ENCODE data around the gene CLN5. TPM values are rescaled to one million over a fixed set of nuclear protein-coding genes. Genes with fewer than 3 reads are reported as not detected.
"Not testable (repeated sequence)": the region's sequence is repeated elsewhere in the genome, so short reads cannot be mapped to it uniquely, and the experiment has no call there.

CLN5 gene
- total RNA-seq, 1 experiment from 2014 or later, result 21.0 TPM

DNA sequence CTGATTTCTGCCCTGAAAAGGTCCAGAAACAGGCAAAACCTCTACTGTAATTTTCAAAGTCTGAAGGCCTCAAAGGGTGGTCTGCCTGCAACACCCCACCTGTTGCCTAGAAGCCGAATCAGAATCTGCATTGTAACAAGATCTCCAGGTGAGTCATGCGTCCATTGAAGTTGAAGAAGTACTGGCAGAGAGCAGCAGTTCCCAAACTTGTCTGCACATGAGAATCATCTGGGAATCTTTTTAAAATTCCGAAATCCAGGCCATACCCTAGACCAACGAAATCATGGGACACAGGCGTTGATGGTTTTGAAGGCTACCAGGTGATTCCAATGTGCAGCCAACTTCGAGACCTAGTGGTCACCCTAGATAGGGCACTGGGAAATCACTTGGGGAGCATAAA, 16.0 kb upstream of the CLN5 start:
- no peak for DNase-seq (ENCODE audit: low read depth)

- peak; percentile 81 for DNase-seq (ENCODE audit: low read depth)
Observed at GRCh38 chr13:76976490-76976889, 15.4 kb upstream of the CLN5 start.

- peak; percentile 29 for DNase-seq (ENCODE audit: low read depth)
Observed at GRCh38 chr13:76976929-76977328, 15.0 kb upstream of the CLN5 start.

- peak; percentile 45 for DNase-seq (ENCODE audit: low read depth)
Observed at GRCh38 chr13:76980075-76980718, 11.7 kb upstream of the CLN5 start.

- no peak for DNase-seq (ENCODE audit: low read depth)
Observed at GRCh38 chr13:76982061-76982460, 9.8 kb upstream of the CLN5 start.

- no peak for DNase-seq (ENCODE audit: low read depth)
Observed at GRCh38 chr13:76983676-76984075, 8.2 kb upstream of the CLN5 start.

DNA sequence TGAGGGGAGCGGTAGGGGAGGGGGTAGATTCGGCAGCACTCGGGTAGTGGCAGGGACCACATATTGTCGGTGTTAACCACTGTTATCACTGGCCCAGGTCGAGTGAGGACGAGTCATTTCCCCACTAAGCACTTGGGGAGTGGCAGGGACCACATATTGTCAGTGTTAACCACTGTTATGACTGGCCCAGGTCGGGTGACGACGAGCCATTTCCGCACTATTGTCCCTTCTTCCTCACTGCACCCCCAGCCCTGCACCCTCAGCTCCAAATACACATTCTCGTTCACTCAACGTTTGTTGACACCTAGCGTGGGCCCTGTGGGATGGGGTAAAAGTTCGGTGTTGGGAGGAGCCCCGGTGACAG, 467 bp upstream of the CLN5 start:
- DNase-seq (ENCODE audit: low read depth), result no peak

- peak; percentile 13 for DNase-seq (ENCODE audit: low read depth)
Observed at GRCh38 chr13:76992548-76993001, 694 bp downstream of the CLN5 start.

GRCh38 chr13:76993021-76993420, 1.1 kb downstream of the CLN5 start:
- DNase-seq (ENCODE audit: low read depth), result peak; percentile 10

- no peak for DNase-seq (ENCODE audit: low read depth)
Observed at GRCh38 chr13:76993473-76993872, 1.6 kb downstream of the CLN5 start.

- no peak for DNase-seq (ENCODE audit: low read depth)
Observed at GRCh38 chr13:76994281-76994680, 2.4 kb downstream of the CLN5 start.

GRCh38 chr13:77000475-77000874, 8.6 kb downstream of the CLN5 start:
- DNase-seq (ENCODE audit: low read depth), result no peak

DNA sequence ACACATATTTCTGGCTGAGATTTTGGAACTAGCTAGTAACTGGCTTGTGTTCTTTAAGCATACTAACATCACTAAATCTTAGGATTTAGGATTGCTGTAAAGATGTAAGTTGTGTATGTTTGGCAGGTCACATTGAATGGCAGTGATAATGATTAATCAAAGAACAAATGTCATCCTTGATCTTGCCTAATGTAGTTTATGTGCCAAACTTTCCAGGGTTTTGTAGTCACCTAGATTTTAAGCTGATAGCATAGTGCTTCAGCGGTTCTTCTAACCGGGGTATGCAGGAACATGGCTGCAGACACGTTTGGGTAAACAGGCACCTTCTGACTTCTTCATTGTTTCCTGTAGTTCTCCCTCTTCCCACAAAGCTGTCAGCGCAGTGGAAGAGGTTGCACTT, 9.7 kb downstream of the CLN5 start:
- DNase-seq (ENCODE audit: low read depth), result no peak

GRCh38 chr13:77001963-77002587, 10.2 kb downstream of the CLN5 start:
- no peak for DNase-seq (ENCODE audit: low read depth)

- DNase-seq (ENCODE audit: low read depth), result no peak
Observed at GRCh38 chr13:77002590-77003190, 10.8 kb downstream of the CLN5 start.

DNA sequence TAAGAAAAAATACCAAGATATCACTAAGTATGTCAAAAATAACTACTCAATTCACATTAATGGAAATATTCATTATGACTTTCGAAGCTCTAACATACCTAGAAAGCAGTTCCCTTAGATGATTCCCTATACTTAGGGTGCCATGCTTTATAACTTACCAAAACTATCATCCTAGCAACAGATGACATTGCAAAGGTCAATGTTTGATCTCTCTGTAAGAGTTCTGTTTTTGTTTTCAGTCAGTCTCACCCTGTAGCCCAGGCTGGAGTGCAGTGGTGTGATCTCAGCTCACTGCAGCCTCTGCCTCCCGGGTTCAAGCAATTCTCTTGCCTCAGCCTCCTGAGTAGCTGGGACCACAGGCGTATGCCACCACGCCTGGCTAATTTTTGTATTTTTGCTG, 16.5 kb downstream of the CLN5 start:
- DNase-seq (ENCODE audit: low read depth), result not testable (repeated sequence)

GRCh38 chr13:77009011-77009410, 17.1 kb downstream of the CLN5 start:
- DNase-seq (ENCODE audit: low read depth), result no peak

DNA sequence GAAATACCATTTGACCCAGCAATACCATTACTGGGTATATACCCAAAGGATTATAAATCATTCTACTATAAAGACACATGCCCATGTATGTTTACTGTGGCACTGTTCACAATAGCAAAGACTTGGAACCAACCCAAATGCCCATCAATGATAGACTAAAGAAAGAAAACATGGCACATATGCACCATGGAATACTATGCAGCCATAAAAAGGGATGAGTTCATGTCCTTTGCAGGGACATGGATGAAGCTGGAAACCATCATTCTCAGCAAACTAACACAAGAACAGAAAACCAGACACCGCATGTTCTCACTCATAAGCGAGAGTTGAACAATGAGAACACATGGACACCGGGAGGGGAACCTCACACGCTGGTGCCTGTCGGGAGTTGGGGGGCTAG, 17.8 kb downstream of the CLN5 start:
- not testable (repeated sequence) for DNase-seq (ENCODE audit: low read depth)

DNA sequence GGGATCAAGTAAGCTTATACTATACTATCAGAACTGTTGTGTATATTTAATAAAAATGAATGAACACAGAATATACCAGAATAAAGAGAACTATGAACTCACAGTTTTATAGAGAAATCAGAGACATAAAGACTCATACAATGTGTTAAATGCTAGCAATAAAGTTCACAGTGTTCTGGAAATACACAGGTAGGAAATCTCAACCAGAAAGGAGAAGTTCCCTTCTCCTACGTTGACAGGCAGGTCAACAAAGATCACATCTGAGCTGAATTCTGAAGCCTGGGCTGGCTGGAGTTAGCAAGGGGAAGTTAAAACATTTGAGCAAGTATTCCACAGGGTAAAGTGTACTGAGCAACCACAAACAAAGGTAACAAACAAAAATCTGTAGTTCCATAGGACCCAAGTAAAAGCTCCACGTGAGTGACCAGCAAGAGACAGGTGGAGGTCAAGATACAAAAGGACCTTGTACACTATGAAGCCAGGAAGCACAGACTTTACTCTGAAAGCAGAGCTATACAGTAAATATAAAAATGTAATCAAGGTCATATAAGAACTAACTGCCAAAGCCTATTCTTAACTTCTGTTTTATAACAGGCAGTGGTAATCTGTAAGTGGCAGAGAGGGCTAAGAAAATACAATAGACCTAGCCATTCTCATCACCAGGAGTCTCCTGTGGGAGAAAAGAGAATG, 22.1 kb downstream of the CLN5 start:
- no peak for DNase-seq (ENCODE audit: low read depth)

DNA sequence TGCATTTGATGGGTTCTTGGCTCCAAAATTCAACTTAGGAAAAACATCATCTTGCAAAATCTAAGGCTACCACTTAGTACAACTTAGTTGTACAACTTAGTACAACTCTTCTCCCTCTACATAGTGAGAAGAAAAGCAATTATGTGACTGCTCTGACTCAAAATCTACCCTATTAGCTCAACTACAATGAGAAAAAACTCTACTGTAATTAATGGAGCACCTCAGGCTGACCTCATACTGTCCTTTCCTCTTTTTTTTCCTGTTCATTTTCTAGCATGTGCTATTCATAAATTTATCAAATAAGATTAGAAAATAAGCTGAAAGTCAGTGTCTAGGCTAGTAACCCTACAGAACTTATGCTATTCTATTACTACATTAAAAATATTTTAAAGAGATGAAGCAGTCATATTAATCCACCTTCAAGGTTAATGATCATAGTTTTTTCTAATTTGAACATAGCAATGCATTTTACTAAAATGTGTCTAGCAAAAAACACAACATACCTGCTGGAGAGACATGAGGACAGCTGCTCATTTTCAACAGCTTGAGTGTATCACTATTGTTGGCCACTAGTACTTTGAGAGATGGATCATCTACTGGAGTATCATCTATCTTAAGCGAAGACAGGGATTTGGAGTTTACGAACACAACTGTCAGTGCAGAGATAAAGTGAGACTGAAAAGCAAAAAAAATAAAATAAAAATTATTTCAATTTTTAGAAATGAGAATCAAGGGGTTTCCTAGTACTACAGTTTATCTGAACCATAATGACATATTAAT, 23.2 kb downstream of the CLN5 start:
- DNase-seq (ENCODE audit: low read depth), result no peak

DNA sequence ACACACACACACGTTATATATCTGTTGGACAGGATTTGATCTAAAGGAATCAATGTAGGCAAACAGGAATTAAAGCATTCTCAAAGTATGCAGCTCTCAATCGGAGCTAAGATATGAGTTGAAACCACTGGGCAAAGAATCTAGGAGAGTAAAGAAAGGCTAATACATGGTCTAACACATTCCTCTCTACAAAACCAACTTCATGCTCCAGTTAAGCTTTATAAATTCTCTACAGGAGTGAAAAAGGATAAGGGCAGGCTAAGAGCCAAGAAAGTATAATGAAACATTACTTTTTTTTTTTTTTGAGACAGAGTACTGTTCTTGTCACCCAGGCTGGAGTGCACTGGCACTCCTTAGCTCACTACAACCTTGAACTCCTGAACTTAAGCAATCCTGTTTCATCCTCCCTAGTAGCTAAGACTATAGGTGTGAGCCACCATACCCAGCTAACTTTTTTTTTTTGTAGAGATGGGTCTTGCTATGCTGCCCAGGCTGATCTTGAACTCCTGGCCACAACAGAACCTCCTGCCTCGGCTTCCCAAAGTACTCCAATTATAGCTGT, 24.5 kb downstream of the CLN5 start:
- no peak for DNase-seq (ENCODE audit: low read depth)
